ENCODE results near the gene PTPN21. TPM values are rescaled to one million over a fixed set of nuclear protein-coding genes. Genes with fewer than 3 reads are reported as not detected.

Gene PTPN21
- polyA plus RNA-seq, 1 experiment: 16.0 TPM

DNA sequence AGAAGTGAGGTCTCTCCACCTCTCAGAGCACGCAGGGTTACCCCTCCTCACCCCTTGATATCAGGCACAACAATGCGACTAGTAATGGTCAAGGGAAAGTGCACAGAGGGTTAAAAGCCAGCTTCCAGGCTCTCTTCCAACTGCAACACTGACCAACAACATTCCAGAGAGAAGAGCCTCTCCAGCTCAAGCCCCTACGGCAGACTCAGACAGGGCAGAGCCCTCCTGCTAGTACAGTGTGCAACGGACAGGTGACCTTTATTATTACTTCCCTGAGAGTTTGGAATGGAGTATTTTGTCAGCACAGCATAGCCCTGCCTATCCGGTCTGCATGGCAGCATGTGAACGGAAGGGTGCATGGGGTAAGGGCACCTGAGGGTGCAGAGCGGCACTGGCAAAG, 73.0 kb downstream of the PTPN21 start:
- ChIA-PET CTCF (interaction anchor here (1.3 to 2.4 kb wide), 2 partner anchors 10 to 11 kb away, joined by 3 to 17 read pairs; no protein-coding TSS in a partner anchor), POLR2A (no interaction called here)
- no peak for DNase-seq (ENCODE audit: low read depth, low spot score)
- H3K4me3 ChIP-seq (ENCODE audit: low read depth, low read length): no peak overlapping the region
- peaks cover 14% of the 10 kb centered on the region; the same call in 1 of the 2 replicates for H3K9me3 ChIP-seq (ENCODE audit: control insufficient read depth, insufficient read depth, low read length)
- H3K27ac ChIP-seq (ENCODE audit: low read depth, low read length): no peak overlapping the region
- TF ChIP-seq CTCF (IDR thresholded peaks at IDR 0.05; ENCODE audit: low read depth, low read length): no peak
- H3K27me3 ChIP-seq (ENCODE audit: control insufficient read depth, insufficient read depth, low read length): no peaks in the 10 kb centered on the region

DNA sequence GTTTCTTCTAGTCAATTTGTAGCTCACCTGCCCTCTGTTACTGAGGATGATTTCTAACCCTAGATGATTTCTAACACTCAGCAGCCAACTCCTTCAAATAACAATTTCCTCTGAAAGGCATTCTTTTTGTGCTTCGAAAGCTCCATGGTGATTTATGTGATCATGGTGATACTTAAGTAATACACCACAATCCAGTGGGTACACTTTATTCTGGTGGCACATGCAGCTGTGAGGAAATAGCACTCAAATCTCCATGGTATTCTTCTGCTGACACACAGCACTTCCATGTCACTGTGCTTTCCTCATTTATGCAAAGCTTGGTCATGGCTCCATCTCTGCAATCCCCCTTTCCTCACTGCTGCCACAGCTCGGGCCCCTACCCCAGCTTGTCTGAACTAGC, 73.7 kb downstream of the PTPN21 start:
- no peak for TF ChIP-seq CTCF (IDR thresholded peaks at IDR 0.05; ENCODE audit: low read depth, low read length)

DNA sequence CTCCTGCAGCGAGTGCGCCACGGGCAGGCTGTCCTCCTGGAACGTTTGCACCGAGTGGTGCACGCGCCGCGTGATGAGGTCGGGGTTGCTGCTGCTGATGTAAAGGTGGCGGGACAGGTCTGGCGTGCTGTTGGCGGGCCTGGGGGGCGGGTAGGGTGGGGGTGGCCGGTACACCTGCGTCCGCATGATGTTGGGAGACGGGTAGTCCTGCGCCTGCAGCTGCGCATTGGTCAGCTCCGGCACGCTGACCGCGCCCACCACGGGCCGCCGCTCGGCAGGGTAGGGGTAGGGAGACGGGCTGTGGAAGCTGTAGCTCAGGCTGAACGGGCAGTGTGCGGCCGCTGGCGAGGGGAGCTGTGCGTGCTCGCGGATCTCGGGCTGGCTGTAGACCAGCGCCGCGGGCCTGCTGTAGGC, 75.2 kb downstream of the PTPN21 start:
- TF ChIP-seq CTCF (IDR thresholded peaks at IDR 0.05; ENCODE audit: low read depth, low read length): no peak
- ChIA-PET POLR2A (no interaction called here), CTCF (interaction anchor here (0.9 to 2.4 kb wide), 2 partner anchors 12 to 290 kb away, joined by 3 to 17 read pairs; no protein-coding TSS in a partner anchor)
- Histone ChIP-seq H3K9me3 (ENCODE audit: control insufficient read depth, insufficient read depth, low read length) (peaks cover 14% of the 10 kb centered on the region; the same call in 1 of the 2 replicates), H3K27me3 (ENCODE audit: control insufficient read depth, insufficient read depth, low read length) (no peaks in the 10 kb centered on the region), H3K4me3 (ENCODE audit: low read depth, low read length) (no peak overlapping the region), H3K27ac (ENCODE audit: low read depth, low read length) (no peak overlapping the region)
- no peak for DNase-seq (ENCODE audit: low read depth, low spot score)

More for the DNA sequence above, 73.7 kb downstream of the PTPN21 start:
- no peak overlapping the region for H3K27ac ChIP-seq (ENCODE audit: low read depth, low read length)
- DNase-seq (ENCODE audit: low read depth, low spot score): no peak
- POLR2A ChIA-PET: no interaction called here
- H3K4me3 ChIP-seq (ENCODE audit: low read depth, low read length): no peak overlapping the region
- peaks cover 14% of the 10 kb centered on the region; the same call in 1 of the 2 replicates for H3K9me3 ChIP-seq (ENCODE audit: control insufficient read depth, insufficient read depth, low read length)
- CTCF ChIA-PET: interaction anchor here (0.9 to 2.4 kb wide), 3 partner anchors 11 to 17 kb away, joined by 3 to 17 read pairs (median 4); no protein-coding TSS in a partner anchor
- no peaks in the 10 kb centered on the region for H3K27me3 ChIP-seq (ENCODE audit: control insufficient read depth, insufficient read depth, low read length)

GRCh38 chr14:88478931-88479330, 75.9 kb downstream of the PTPN21 start:
- Histone ChIP-seq H3K27ac (ENCODE audit: low read depth, low read length) (no peak overlapping the region), H3K27me3 (ENCODE audit: control insufficient read depth, insufficient read depth, low read length) (no peaks in the 10 kb centered on the region), H3K4me3 (ENCODE audit: low read depth, low read length) (no peak overlapping the region), H3K9me3 (ENCODE audit: control insufficient read depth, insufficient read depth, low read length) (peaks cover 14% of the 10 kb centered on the region; the same call in 1 of the 2 replicates)
- no peak for TF ChIP-seq CTCF (IDR thresholded peaks at IDR 0.05; ENCODE audit: low read depth, low read length)
- DNase-seq (ENCODE audit: low read depth, low spot score): no peak
- POLR2A ChIA-PET: no interaction called here
- CTCF ChIA-PET: no interaction called here

- ChIA-PET CTCF (no interaction called here), POLR2A (interaction anchor here (1.1 kb wide), 1 partner anchor 10 kb away, joined by 3 read pairs; no protein-coding TSS in a partner anchor)
- H3K27ac ChIP-seq (ENCODE audit: low read depth, low read length): no peak overlapping the region
Measured at GRCh38 chr14:88477513-88478250, 77.1 kb downstream of the PTPN21 start.

More at GRCh38 chr14:88477513-88478250, 77.1 kb downstream of the PTPN21 start:
- Histone ChIP-seq H3K27me3 (ENCODE audit: control insufficient read depth, insufficient read depth, low read length) (no peaks in the 10 kb centered on the region), H3K9me3 (ENCODE audit: control insufficient read depth, insufficient read depth, low read length) (peaks cover 14% of the 10 kb centered on the region; the same call in 1 of the 2 replicates), H3K4me3 (ENCODE audit: low read depth, low read length) (no peak overlapping the region)
- no peak for DNase-seq (ENCODE audit: low read depth, low spot score)
- no peak for TF ChIP-seq CTCF (IDR thresholded peaks at IDR 0.05; ENCODE audit: low read depth, low read length)
